ENCODE data around the gene FAF2. TPM values are rescaled to one million over a fixed set of nuclear protein-coding genes. Genes with fewer than 3 reads are reported as not detected.

The FAF2 gene
- total RNA-seq, 1 experiment from 2014 or later, result 44.4 TPM

DNA sequence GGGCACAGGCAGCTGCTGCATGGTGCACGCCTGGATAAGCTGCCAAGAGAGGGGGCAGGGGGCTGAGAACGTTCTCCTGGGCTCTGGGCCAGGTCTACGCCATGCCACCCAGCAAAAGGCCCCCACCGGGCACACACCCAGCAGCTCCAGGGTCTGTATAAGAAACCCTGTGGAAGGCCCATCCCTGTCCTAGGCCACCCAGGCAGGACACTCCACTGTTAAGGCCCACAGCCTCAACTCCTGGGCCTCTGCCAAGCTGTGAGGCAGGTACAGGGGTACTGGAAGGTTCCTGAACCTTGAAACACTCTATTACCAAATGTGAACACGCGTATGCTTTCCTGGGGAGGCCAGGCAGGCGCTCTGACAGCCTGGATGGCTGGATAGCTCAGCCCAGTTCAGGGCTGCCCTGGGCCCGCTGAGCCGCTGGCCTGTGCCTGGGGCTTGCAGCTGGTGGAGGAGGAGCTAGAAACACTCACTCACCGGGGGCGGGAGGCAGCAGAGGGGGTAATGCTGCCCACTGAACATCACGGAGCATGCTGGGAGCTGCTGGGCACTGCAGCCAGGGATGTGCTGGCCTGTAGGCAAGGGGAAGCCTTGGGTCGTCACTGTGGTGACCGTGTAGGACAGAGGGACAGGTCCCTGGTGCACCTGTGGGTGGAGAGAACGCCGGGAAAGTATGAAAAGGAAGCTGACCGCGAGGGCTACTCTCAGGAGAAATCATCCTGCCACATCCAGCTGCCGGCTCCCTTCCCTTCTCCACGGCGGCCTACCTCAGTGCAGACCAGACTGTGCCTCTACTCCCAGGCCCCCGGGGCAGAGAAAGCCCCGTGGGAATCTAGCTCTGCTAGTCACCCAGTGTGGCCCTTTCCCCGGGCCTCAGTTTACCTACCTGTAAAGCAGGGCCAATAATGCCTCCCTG is 83.1 kb downstream of the FAF2 start:
- Mint-ChIP-seq H3K36me3 (ENCODE audit: insufficient read depth in 1 of 3, low read depth in 3 of 3) (peaks cover 30 to 75% (median 72%) of the 10 kb centered on the region in 3 experiments), H3K27ac (0 out of 7 replicates have a peak overlapping the region, but pooled peaks of 1 of the 3 experiments have one; percentile 47), H3K4me3 (no peak overlapping the region), H3K27me3 (ENCODE audit: low read depth) (no peaks in the 10 kb centered on the region), H3K9me3 (no peaks in the 10 kb centered on the region), H3K4me1 (peaks cover 25 to 27% of the 10 kb centered on the region in 2 experiments)
- no peak overlapping the region for H3K9ac ChIP-seq (ENCODE audit: extremely low read depth, insufficient read length, low read length)
- peaks cover 8% of the 10 kb centered on the region for H3K23me2 ChIP-seq (ENCODE audit: insufficient read length, low read depth, low read length, poor library complexity, severe bottlenecking)
- H4K5ac ChIP-seq (ENCODE audit: insufficient read length, low read depth, low read length), result no peak overlapping the region
- H4K8ac ChIP-seq (replicated peaks; ENCODE audit: insufficient read length, low read depth, low read length), result no peak overlapping the region
- no peak overlapping the region for H2BK15ac ChIP-seq (ENCODE audit: low read depth, low read length)
- TF ChIP-seq, protein P1, sequence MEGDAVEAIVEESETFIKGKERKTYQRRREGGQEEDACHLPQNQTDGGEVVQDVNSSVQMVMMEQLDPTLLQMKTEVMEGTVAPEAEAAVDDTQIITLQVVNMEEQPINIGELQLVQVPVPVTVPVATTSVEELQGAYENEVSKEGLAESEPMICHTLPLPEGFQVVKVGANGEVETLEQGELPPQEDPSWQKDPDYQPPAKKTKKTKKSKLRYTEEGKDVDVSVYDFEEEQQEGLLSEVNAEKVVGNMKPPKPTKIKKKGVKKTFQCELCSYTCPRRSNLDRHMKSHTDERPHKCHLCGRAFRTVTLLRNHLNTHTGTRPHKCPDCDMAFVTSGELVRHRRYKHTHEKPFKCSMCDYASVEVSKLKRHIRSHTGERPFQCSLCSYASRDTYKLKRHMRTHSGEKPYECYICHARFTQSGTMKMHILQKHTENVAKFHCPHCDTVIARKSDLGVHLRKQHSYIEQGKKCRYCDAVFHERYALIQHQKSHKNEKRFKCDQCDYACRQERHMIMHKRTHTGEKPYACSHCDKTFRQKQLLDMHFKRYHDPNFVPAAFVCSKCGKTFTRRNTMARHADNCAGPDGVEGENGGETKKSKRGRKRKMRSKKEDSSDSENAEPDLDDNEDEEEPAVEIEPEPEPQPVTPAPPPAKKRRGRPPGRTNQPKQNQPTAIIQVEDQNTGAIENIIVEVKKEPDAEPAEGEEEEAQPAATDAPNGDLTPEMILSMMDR (conservative IDR thresholded peaks at IDR 0.05), result no peak
- no peaks in the 10 kb centered on the region for H4K20me1 ChIP-seq (ENCODE audit: control insufficient read depth, insufficient read depth, insufficient read length)
- no peak overlapping the region for H3K4me2 ChIP-seq (ENCODE audit: insufficient read depth, insufficient read length, low read length)
- no peak overlapping the region for H3K56ac ChIP-seq (ENCODE audit: insufficient read length, low read depth, low read length)
- no peak overlapping the region for H2BK20ac ChIP-seq (ENCODE audit: low read depth, low read length, poor library complexity, severe bottlenecking)
- H2BK120ac ChIP-seq (ENCODE audit: low read depth, low read length, poor library complexity, severe bottlenecking), result no peak overlapping the region
- no peak overlapping the region for H3T11ph ChIP-seq (ENCODE audit: low read length)
- no peak overlapping the region for H3K14ac ChIP-seq (ENCODE audit: insufficient read depth, low read length)
- H3K27ac ChIP-seq (ENCODE audit: insufficient read length, low read depth, low read length), result no peak overlapping the region
- H2AK5ac ChIP-seq (ENCODE audit: insufficient read length, low read length), result no peak overlapping the region
- no peak overlapping the region for H3K18ac ChIP-seq (ENCODE audit: insufficient read length, low read depth, low read length)
- DNase-seq, result no peak
- H2BK12ac ChIP-seq (ENCODE audit: insufficient read length, low read depth, low read length), result no peak overlapping the region
- no peaks in the 10 kb centered on the region for H3K27me3 ChIP-seq (ENCODE audit: insufficient read depth, low read length)
- H3K79me1 ChIP-seq (ENCODE audit: insufficient read depth, low read depth, low read length, poor library complexity, severe bottlenecking), result peaks cover 3% of the 10 kb centered on the region
- peaks cover 37% of the 10 kb centered on the region for H3K79me2 ChIP-seq (ENCODE audit: insufficient read depth, low read length)
- no peak overlapping the region for H2AFZ ChIP-seq (ENCODE audit: low read length)
- no peak overlapping the region for H2BK5ac ChIP-seq (ENCODE audit: insufficient read length, low read length)
- no peak overlapping the region for H3K23ac ChIP-seq (ENCODE audit: insufficient read length, low read depth, low read length)
- no CpG with 5 or more reads among the region's 24 CpGs for WGBS (ENCODE audit: extremely low coverage, insufficient read length, low lambda C conversion rate)
- H3K9me3 ChIP-seq (ENCODE audit: control insufficient read depth, low read depth, low read length), result no peaks in the 10 kb centered on the region
- H3K4ac ChIP-seq (ENCODE audit: low read depth, low read length), result no peak overlapping the region
- H4K91ac ChIP-seq (ENCODE audit: insufficient read length, low read depth, low read length), result no peak overlapping the region
- H3K4me1 ChIP-seq (ENCODE audit: insufficient read depth, low read length), result no peaks in the 10 kb centered on the region; the same call in 1 of the 2 replicates

Data from H9 (cell line).